ENCODE results near the gene SHISA7.

Gene SHISA7

GRCh38 chr19:55443045-55443823 lies at the start of gene SHISA7:
TSS of gene SHISA7 (minus strand) at chr19:55443300. CDS start at chr19:55442863, 437 bp downstream.
- DNase-seq (ENCODE audit: low read depth in 2 of 2), result no peak

- DNase-seq (ENCODE audit: low read depth in 2 of 2), result no peak
Observed at GRCh38 chr19:55492362-55492944, 49.4 kb upstream of the SHISA7 start.

GRCh38 chr19:55491546-55492360 lies 48.7 kb upstream of the SHISA7 start:
- DNase-seq (ENCODE audit: low read depth in 2 of 2), result no peak

GRCh38 chr19:55490478-55491432 lies 47.7 kb upstream of the SHISA7 start:
- no peak for DNase-seq (ENCODE audit: low read depth in 2 of 2)

- no peak for DNase-seq (ENCODE audit: low read depth in 2 of 2)
Observed at GRCh38 chr19:55489711-55490477, 46.8 kb upstream of the SHISA7 start.

- no peak for DNase-seq (ENCODE audit: low read depth in 2 of 2)
Observed at GRCh38 chr19:55488986-55489710, 46.0 kb upstream of the SHISA7 start.

- DNase-seq (ENCODE audit: low read depth in 2 of 2), result no peak
Observed at GRCh38 chr19:55487924-55488687, 45.0 kb upstream of the SHISA7 start, which contains the start of gene SSC5D. TSS of gene SSC5D (plus strand) at chr19:55488436. CDS start at chr19:55488590, 154 bp downstream.

- DNase-seq (ENCODE audit: low read depth in 2 of 2), result peak; percentile 87 to 90
Observed at GRCh38 chr19:55486971-55487923, 44.1 kb upstream of the SHISA7 start.

GRCh38 chr19:55486043-55486970 lies 43.2 kb upstream of the SHISA7 start:
- no peak for DNase-seq (ENCODE audit: low read depth in 2 of 2)

GRCh38 chr19:55485439-55486011 lies 42.4 kb upstream of the SHISA7 start:
- DNase-seq (ENCODE audit: low read depth in 2 of 2), result no peak

GRCh38 chr19:55484593-55485438 lies 41.7 kb upstream of the SHISA7 start, which contains the start of gene NAT14:
TSS of gene NAT14 (plus strand) at chr19:55485188. CDS start at chr19:55485709, 521 bp downstream.
- DNase-seq (ENCODE audit: low read depth in 2 of 2), result no peak

- no peak for DNase-seq (ENCODE audit: low read depth in 2 of 2)
Observed at GRCh38 chr19:55483706-55484592, 40.8 kb upstream of the SHISA7 start.

GRCh38 chr19:55482967-55483705 lies 40.0 kb upstream of the SHISA7 start:
- DNase-seq (ENCODE audit: low read depth in 2 of 2), result no peak

Data from fibroblast of skin of left biceps (primary cell).